Lung (tissue), 12 donors: ENCODE data around the gene CD46. TPM values are rescaled to one million over a fixed set of nuclear protein-coding genes. Genes with fewer than 3 reads are reported as not detected.

Experiments used
- ATAC-seq: fragments of 200-7000 bp; cut with Tn5 transposase; one replicate; pipeline ENCODE4 v1.9.1; 2020; ENCODE audit warnings: moderate number of reproducible peaks; ENCODE audit not compliant: insufficient read depth, low FRiP score
- DNase-seq, 3 donors: peaks; one replicate each; pipeline ENCODE4 v3.0.0-alpha.2; 2013 to 2017
- H3K27ac ChIP-seq, 2 donors: one replicate each; pipeline ENCODE4 v1.5.1; 2013; ENCODE audit warnings: mild to moderate bottlenecking in 2 of 2, moderate library complexity in 2 of 2, control low read depth in 1 of 2, inconsistent platforms in 1 of 2, low read depth in 1 of 2, low read length in 1 of 2
- H3K27me3 ChIP-seq, 3 donors: one replicate each; pipeline ENCODE4 v1.5.1; 2013; ENCODE audit warnings: low read length in 2 of 3; ENCODE audit not compliant: control insufficient read depth in 3 of 3, insufficient read depth in 3 of 3
- H3K36me3 ChIP-seq, 4 donors: one replicate each; pipeline ENCODE4 v1.5.1; 2013; ENCODE audit warnings: low read length in 4 of 4, mild to moderate bottlenecking in 1 of 4, moderate library complexity in 1 of 4; ENCODE audit not compliant: control insufficient read depth in 4 of 4, insufficient read depth in 4 of 4
- H3K4me1 ChIP-seq, 5 donors: one replicate each; pipeline ENCODE4 v1.5.1; 2013; ENCODE audit warnings: low read length in 5 of 5, mild to moderate bottlenecking in 2 of 5, moderate library complexity in 1 of 5; ENCODE audit not compliant: control insufficient read depth in 5 of 5, insufficient read depth in 5 of 5
- H3K4me3 ChIP-seq: one replicate; pipeline ENCODE4 v1.5.1; 2013; ENCODE audit warnings: mild to moderate bottlenecking, control low read depth, moderate library complexity
- H3K9ac ChIP-seq, 2 donors: one replicate each; pipeline ENCODE4 v1.5.1; 2013; ENCODE audit warnings: low read length in 2 of 2, control low read depth in 1 of 2; ENCODE audit not compliant: insufficient read depth in 1 of 2
- H3K9me3 ChIP-seq, 4 donors: one replicate each; pipeline ENCODE4 v1.5.1; 2013; ENCODE audit warnings: low read length in 3 of 4, mild to moderate bottlenecking in 1 of 4, moderate library complexity in 1 of 4; ENCODE audit not compliant: control insufficient read depth in 4 of 4, insufficient read depth in 3 of 4
- WGBS, 2 donors: extraction: QIAGEN DNeasy Blood & Tissue Kit; methylation state at CpG; one replicate each; pipeline ENCODE4 v1.1.7; 2013; 5-methylcytosine and 5-hydroxymethylcytosine counted together
- polyA plus RNA-seq, 2 donors: library from polyadenylated mRNA; stranded (reverse); fragments of 200-250 nt; gene quantifications; one replicate each; pipeline ENCODE4 v1.2.1, GENCODE V29; 2013
- total RNA-seq, 2 donors: library from RNA; depleted of rRNA in 1 of 2; stranded (reverse); fragments of >200 nt in 1 of 2; gene quantifications; one replicate each; pipeline ENCODE4 v1.2.1, GENCODE V29; 2014 to 2021
- TF ChIP-seq, protein P1 (sequence below): IDR thresholded peaks from 2 replicates; pipeline ENCODE4 v1.5.1; 2012; ENCODE audit warnings: mild to moderate bottlenecking; ENCODE audit errors: control extremely low read depth, extremely low read depth
- donor health status: control.
- donor health status: control.
- donor health status: Bipolar disorder and iron deficiency.
- donor health status: healthy.
- donor health status: DM: yes; HTN: yes; CAD: no.

CD46 gene
- total and polyA plus RNA-seq, 4 donors: 157 to 420 (median 215) TPM

DNA sequence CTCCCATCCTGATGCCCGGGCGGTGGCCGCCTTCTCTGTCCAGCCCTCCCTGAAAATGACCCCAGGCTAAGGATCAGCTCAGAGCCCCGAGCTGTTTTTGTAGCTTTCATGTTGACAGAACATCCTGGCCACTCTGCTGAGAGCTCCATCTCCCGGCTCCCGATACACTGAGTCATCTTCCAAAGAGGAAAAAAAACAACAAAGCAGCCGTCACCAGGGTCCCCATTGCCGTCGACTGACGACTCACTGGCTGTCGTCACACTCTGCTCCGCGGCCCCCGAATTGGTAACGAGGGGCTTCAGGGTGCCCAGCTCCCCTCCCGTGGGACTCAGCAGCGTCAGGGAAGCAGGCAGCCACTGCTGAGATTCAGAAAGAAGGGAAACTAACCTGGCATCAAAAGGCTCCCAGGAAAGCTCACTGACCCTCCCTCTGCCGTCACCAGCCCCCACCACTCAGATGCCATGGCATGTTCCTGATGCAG lies 67.2 kb downstream of the CD46 start:
- H3K9me3 ChIP-seq: no peaks in the 10 kb centered on the region
- peaks cover 4 to 55% (median 5%) of the 10 kb centered on the region in 5 donors for H3K4me1 ChIP-seq
- H3K27ac ChIP-seq: peak overlapping the region; percentile 48 to 74
- DNase-seq (no peak), ATAC-seq (no peak)
- no peak overlapping the region for H3K4me3 ChIP-seq
- TF ChIP-seq, protein P1, sequence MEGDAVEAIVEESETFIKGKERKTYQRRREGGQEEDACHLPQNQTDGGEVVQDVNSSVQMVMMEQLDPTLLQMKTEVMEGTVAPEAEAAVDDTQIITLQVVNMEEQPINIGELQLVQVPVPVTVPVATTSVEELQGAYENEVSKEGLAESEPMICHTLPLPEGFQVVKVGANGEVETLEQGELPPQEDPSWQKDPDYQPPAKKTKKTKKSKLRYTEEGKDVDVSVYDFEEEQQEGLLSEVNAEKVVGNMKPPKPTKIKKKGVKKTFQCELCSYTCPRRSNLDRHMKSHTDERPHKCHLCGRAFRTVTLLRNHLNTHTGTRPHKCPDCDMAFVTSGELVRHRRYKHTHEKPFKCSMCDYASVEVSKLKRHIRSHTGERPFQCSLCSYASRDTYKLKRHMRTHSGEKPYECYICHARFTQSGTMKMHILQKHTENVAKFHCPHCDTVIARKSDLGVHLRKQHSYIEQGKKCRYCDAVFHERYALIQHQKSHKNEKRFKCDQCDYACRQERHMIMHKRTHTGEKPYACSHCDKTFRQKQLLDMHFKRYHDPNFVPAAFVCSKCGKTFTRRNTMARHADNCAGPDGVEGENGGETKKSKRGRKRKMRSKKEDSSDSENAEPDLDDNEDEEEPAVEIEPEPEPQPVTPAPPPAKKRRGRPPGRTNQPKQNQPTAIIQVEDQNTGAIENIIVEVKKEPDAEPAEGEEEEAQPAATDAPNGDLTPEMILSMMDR: no peak
- H3K36me3 ChIP-seq: peaks cover 0 to 42% (median 9%) of the 10 kb centered on the region in 4 donors
- no peak overlapping the region for H3K9ac ChIP-seq
- WGBS, 2 donors: 75 to 86% methylated on average over 18 of the region's 18 CpGs
- H3K27me3 ChIP-seq: no peaks in the 10 kb centered on the region

DNA sequence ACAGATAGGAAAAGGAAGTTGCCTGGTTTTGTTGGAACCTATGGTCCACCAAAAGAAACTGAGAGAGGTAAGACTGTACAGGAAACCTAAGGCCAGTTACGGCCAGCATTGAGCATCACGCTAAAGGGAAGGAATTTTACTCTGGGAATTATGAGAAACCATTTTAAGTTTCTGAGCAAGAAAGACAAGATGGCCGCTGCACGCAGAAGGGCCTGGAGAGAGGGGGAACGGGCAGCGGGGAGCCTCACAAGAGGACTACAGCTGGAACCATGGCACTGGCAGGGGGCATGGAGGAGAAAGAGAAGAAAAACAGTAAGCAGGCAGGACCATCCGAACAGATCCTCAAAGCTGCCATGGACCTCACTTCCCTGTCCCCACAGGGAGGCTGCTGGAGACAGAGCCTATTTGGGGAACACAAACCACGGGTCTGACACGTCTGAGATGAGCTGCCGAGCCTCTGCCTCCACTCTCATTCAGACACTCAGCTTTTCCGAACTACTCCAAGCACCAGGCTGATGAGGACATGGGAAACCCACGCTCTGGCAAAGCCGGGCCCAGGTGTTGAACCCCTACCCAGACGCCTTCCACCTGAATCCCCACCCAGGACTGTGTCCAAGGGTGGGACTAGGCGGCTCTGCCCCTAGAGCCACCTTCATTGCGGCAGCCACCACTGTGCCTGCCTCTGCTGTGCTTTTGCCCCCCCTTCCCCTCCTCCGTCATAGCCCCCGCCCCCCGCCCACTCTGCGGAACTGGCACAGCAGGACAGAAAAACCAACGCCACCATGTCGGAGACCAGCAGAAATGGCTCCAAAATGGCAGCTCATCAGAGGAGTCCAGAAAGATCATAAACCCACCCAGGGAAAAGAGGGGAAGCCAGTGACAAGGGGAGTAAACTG lies 69.0 kb downstream of the CD46 start:
- Histone ChIP-seq H3K4me3 (peak overlapping the region; percentile 53), H3K36me3 (peaks cover 0 to 29% (median under 1%) of the 10 kb centered on the region in 4 donors), H3K9me3 (no peaks in the 10 kb centered on the region), H3K27ac (peak overlapping the region; percentile 52 to 91), H3K4me1 (peaks cover 9 to 56% (median 14%) of the 10 kb centered on the region in 5 donors), H3K9ac (no peak overlapping the region), H3K27me3 (no peaks in the 10 kb centered on the region)
- TF ChIP-seq, protein P1: no peak
- ATAC-seq: no peak
- WGBS, 2 donors: 86 to 92% methylated on average over 22 of the region's 22 CpGs
- DNase-seq: no peak

DNA sequence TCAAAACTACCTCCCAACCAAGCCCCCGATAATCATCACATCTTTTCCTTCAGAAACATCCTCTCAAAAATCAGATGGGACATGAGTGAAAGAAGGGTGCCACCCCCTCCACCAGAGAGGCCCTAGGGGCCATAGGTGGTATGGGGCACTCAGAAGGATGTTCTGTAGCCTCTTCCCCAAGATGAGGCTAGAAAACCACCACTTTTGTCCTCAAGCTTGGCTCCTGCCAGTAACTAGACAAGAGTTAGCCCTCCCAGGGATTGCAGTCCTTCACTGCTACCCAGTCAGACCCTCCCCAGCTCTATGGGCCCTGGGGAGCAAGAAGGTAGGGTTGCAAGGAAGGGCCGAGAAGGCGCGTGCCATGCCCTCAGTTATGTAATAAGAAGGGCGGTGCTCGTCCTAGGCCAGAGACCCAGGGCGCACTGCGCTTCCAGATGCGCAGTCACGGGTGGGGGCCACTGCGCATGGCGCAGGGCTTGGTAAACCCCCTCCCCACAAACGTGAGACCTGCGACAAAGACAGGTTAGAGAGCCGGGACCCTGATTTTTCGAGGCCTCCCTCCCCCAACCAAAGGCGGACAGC lies 69.7 kb downstream of the CD46 start:
- H3K36me3 ChIP-seq: peaks cover 0 to 23% (median 0%) of the 10 kb centered on the region in 4 donors
- H3K27ac ChIP-seq: peak overlapping the region; percentile 91 to 93
- H3K9ac ChIP-seq: no peak overlapping the region
- no peaks in the 10 kb centered on the region for H3K9me3 ChIP-seq
- no peaks in the 10 kb centered on the region for H3K27me3 ChIP-seq
- 90 to 97% methylated on average over 17 of the region's 17 CpGs for WGBS, 2 donors
- ATAC-seq: no peak
- H3K4me3 ChIP-seq: peak overlapping the region; percentile 53
- DNase-seq: no peak
- TF ChIP-seq, protein P1: no peak
- H3K4me1 ChIP-seq: peaks cover 11 to 50% (median 21%) of the 10 kb centered on the region in 5 donors
